Fibroblast of skin of left biceps (primary cell): ENCODE measurements around the gene ZNF536.

Experiments used
- DNase-seq, 2 experiments: peaks; one replicate each; pipeline ENCODE4 v3.0.0-alpha.2; 2013; ENCODE audit warnings: low read depth in 2 of 2

Gene ZNF536

DNA sequence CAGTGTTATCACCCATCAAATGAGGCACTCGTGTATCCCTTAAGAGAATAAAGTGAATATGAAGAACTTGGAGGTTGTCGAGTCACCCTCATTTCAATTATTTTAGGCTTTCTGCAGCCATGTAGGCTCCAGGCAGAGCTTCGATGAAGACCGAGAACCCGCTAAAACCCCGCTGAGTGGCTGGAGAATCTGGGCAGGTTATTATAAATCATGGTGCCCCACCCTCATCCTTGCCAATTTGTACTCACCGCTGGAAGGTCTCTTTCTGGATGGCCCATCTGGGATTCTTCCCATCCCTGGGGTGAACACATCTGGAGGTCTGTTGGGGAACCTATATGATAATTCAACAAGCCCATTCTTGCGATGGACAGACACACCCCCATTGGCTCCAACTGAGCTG lies 190.8 kb downstream of the ZNF536 start:
- no peak for DNase-seq

DNA sequence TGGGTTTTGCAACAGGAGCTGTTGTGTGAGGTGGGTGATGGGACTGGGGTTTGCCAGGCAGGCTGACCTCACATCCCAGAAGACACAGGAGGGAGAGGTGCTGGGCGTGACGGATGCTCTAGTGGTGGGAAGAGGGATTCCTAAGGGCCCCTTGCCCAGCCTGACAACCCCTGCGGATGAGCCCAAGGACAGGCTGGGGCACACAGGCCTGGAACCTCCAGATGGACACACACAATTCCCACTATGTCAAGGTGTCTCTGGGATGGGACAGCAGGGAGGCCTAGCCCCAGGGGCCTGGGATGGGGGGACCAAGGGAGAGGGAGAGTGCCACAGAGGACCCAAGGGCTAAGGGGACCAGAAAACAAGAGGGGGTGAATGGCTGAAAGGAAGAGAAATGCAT lies 191.5 kb downstream of the ZNF536 start:
- no peak for DNase-seq

DNA sequence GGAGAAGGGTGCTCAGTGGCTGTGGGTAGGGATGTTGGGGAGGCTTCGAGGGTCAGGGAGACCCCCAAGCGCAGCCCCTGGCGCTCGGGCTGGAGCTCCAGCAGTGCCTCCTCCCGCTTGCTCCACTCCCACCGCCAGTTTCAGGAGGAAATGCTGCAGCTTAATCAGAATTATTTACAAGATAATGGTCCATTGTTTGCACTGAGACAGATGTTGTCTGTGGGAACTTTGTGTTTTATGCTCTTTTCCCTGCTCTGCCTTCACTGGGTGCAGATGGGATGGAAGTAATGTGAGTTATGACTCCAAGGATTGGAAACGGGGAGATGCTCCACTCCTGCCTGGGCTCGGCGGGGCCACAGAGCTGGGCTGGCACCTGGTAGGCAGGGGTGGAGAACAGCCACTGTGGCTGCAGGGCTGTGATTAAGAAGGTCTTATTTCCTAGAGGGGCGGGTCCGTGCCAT lies 192.4 kb downstream of the ZNF536 start:
- DNase-seq, result no peak

DNA sequence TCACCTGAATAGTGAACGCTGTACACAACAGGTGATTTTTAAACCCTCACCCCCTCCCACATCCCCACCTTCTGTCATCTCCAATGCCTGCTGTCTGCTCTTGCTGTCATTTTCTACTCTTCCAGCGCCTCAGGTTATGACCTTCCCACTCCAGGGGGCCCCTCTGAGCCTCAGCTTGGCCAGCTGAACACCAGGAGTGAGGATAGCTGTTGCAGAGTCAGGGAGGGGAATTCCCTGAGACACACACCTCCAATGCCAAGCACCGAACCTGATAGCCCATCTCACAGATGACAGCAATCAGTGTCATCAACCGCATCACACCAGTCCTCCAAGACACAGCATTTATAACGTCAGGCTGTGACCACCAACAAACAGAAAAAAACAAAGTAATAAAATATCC lies 193.5 kb downstream of the ZNF536 start:
- no peak for DNase-seq

DNA sequence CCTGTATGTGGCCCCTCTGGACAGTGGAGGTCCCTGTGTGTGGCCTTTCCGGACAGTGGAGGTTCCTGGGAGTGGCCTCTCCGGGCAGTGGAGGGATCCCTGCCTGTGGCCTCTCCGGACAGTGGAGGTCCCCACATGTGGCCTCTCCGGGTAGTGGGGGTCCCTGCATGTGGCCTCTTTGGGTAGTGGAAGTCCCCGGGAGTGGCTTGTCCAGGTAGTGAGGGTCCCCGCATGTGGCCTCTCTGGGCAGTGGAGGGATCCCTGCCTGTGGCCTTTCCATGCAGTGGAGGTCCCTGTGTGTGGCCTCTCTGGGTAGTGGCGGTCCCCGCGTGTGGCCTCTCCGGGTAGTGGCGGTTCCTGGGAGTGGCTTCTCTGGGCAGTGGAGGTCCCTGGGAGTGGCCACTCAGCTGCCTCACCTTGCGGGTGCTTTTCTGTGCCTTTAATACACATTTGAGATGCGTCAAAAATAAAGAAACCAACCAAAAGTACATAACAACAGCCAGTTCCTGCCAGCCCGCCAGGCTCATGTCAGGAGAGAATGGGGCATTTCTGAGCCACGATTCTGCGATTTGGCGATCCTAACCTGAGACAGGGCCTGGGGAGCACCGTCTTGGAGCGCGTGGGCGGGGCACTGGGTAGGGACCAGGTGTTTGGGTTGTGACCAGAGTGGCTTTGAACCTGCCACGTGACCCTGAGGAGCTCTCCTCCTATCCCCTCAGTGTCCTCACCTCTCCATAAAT lies 194.7 kb downstream of the ZNF536 start:
- DNase-seq, result no peak

DNA sequence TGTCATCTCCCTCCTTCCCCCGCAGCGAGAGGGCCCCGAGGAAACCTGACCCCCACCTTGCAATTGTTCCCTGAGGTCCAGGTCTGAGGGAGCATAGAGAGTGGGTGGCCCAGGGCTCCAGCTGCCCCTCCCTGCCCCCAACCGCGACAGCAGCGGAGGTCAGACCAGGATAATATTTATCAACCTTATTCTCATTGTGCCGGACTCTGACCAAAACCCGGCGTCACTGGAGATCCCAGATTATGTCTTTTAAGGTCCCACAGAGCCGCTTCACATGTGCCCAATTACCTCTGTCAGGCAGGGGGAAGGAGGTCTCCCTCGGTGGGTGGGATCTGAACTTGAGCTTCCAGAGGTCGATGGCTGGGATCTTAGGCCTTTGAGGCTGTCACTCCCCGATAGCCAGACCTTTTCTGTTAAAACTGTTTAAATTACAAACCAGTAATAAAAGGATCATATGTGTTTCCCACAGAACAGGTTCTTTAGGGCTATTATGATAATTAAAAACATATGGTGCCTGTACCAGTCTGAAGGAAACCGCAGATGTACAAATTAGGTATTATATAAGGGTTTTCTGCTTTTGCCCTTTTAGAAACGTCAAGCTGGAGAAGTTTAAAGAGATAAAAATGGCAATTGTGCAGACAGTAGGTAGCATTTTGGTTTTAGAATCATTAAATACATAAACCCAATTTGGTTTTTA lies 195.5 kb downstream of the ZNF536 start:
- DNase-seq, result no peak

DNA sequence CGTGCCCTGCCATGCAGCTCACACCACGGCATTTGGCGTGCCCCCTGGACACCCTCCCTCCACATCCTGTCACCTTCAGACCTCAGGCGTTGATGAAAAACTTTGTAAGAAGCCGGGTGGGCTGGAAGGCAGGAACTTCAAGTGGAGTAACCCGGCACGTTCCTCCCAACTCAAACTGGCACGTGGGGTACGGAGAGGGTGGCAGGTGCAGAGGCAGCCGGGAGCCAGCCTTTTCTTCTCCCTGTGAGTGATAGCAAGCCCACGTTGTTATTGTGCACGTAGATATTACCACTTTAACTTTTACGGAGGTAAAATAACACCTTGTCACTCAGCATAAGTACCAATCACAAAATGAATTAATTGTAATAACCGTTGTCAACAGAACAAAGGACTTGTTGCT lies 198.0 kb downstream of the ZNF536 start:
- DNase-seq, result no peak

DNA sequence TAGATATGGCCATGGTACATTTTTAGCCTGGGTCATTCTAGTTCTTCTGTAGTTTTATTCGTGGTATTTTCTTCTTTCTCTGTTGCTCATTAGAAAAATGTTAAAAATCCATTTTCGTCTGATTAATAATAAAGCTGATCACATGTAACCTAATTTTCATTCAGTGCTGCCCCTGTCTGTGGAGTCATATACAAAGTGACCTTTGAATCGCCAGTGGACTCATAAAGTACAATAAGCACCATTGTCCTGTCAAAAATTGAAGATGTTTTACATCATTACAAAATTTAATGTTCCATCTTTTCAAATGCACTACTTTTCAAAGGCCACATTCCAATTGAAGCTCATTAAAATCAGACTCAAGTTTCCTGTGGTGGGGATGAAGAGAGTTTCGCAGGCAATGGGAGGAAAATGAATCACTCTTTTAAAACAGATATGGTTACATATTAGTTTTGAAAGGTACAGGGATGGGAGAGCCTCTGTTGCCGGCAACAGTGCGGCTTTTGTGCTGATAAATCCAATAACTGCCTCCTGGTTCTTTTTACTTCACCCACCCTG lies 205.4 kb downstream of the ZNF536 start:
- no peak for DNase-seq

DNA sequence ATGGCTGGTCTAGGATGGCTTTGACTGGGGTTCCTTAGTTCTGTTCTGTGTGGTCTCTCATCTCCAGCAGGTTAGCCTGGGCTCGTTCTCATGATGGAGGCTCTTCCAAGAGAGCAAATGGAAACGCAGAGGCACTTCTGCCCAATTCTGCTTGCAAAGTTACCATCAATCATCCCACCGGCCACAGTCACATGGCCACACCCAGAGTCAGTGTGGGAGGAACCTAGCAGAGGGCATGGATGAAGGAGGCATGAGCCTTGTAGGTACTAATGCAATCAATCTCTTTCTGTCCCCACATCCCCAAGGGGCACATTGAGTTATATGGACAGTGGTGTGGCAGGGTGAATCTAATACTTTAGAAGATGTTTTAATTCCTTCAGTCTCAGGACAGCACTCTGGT lies 207.2 kb downstream of the ZNF536 start:
- DNase-seq, result no peak

DNA sequence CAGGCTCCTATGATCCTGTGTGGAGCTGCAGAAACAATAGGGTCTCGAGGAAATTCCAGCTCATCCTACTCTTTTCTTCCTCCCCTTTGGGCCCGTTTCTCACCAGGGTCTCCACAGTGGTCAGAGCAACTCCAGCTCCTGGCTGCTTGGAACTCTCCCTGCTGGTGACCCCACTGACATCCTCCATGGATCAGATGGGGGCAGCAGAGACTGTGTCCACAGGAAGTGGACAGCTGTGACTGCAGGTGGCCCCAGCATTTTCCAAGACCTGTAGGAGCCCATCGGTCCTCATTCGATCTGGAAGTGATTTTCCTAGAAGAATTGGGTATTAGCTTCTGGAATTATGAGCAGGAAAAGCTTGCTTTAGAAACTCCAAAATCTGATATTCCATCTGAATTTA lies 208.5 kb downstream of the ZNF536 start:
- no peak for DNase-seq

DNA sequence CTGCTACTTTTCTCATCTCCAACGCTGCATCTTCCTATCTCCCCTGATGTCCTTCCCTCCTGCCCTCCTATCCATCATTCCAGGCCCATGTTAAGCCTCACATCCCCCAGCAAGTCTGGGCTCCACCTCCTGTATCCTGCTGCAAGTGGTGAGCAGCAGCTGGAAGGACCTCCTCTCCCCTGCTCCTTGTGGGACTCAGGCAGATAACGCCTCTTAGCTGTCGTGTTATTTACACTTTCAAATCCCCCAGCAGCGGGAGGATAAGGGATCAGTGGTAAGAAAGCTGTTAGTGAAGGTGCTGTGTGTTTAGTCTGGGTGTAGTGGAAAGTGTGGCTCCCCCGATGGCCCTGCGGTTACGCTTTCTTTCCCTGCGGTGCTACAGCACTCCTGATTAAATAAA lies 211.9 kb downstream of the ZNF536 start:
- DNase-seq, result no peak

DNA sequence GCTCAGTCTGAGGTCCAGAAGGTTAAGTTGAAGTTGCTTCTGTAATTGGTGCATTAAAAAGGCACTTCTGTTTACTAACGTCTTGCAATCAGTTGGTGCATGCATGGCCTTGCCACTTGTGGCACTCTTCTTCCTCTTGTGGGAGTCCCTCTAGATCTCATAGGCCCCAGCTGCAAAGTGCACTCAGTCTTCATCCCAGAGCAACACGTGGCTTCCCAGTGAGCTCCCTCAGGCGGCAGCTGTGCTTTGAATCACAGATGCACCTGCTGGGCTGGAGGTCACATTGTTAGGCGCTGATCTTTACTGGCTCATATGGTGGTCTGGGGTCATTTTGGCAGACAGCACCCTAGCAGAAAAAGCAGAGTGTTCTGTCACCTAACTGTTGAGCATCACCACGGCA lies 215.7 kb downstream of the ZNF536 start:
- DNase-seq, result no peak

DNA sequence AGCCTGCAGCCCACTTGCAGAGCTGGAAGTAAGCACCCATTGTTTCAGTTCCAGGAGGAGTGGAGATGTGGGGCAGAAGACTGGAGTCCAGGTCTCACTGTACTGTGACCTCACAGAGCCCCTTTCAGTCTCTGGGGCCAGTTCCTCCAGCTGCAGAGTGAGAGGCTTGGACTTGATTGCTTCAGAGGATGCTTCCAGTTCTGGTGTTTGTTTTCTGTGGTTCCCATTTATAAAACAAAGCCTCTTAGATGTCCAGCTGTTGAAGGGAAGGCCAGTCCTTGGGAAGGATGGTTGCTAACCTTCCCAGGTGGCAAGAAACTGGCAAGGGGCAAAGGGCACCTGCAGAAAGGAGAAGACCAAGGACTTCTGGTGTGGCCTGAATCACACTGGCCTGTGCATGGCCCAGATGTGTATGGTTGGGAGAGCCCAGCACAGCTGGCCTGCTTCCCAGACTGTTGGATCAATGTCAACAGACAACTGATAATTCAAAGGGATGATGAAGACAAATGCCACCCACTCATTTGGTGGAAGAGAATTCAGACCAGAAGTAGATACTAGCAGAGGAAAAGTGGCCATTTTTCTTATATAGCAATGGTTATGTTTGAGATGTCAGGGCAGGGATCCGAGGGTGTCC lies 218.5 kb downstream of the ZNF536 start:
- no peak for DNase-seq

DNA sequence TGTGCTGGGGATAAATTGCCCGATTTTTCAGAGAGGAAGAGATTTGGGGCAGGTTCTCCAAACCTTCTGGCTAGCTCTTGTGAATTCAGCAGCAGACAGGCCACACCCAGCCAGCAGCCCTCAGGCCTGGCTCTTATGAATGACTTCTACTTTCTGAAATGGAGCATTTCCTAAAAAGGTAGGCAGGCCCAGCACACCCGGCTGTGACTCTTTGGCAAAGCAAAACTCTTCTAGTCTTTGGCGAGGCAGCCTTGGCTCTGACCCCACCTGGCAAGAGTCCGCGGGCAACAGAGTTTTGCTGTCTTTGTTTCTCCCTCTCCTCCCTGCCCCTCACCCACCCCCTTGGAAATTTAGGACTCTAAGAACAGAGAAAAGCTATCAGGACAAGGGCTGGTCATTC lies 221.2 kb downstream of the ZNF536 start:
- no peak for DNase-seq

DNA sequence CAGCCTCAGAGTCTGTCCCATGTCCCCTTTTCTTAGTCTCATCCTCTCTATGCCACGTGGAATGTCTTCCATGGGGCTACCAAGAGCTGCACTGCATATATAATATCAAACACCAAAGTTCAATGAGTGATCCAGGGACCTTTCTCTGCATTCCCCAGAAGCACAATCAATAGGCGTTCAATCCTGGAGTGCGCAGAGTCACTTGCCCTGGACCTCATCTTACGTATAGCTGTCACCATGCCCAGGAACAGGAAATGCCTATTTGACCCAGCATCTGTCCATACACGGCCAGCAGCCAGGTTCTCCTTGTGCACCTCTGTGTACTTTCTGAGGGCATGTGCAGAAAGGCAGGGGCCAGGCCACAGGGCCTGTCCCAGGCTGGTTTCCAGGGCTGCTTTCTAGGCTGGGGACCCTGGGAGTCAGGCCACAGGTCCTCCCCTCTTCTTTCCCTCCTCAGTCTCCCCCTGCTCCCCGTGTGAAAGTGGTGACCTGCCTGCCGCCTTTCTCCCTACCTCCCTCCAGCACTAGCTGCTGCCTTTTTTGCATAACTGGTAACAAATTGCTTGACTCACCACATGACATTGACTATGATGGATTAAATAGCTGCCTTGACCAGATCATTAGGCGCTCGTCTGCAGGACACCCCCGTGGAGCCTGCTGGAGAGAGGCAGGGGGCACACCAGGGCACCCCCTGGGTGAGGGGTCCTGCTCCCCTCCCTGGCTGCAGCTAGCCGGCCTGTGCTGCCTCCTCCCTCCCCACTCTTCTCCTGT lies 222.0 kb downstream of the ZNF536 start:
- DNase-seq, result no peak

DNA sequence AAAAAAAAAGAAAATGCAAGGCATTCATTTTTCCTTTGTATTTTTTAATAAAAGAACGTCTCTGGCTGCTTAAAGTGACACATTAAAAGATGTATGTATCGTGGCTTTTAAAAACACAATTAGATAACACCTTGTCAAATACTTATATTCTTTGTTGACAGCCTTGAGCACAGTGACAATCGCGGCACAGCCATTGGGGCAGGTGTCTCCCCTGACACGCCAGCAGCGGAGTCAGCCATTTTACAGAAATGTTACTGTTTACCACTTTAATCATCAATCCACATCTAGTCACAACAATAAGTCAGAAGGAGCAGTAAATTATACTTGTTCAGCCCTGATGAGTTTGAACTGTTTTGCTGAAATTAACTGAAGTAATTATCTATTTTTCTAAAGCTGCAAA lies 224.1 kb downstream of the ZNF536 start:
- DNase-seq, result no peak

DNA sequence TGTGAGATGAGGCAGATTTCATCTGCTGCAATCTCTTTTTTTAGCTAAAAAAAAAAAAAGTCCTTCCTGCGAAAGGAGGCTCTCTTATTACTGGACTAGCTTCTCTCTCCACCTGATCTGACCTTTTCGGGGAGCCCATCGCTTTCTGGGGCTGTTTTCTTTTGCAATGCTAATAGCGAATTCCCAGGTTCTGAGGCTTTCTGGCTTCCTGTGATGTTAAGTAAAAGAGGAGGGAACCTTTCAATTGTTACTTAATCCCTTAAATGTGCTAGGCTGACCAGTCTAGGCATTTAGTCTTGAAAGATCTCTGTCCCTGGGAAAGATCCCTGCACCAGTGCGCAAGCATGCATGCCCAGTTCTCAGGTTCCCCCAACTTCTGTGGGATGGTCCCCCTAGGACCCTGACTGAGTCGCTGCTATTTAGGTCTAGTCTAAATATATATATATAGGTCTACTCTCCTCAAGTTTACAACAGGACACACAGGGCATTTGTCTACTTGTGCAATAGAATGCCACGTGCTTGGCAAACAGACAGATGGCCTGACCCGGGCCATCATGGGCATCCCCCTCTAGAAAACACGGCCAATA lies 224.7 kb downstream of the ZNF536 start:
- DNase-seq, result no peak

DNA sequence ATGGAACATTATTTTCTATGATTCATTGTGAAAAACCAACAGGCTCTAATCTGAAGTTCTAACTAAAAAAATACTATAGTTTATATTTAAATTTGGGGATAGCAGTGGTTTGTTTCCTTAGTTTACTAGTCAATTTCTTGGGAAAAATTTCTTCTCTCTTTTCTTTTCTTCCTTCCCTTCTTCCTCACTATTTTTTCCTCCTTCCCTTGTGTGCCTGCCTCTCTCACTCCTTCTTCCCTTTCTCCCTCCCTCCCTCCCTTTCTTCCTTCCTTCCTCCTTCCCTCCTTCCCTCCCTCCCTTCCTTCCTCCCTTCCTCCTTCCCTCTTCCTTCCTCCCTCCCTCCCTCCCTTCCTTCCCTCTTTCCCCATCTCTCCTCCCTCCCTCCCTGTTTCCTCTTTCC lies 226.5 kb downstream of the ZNF536 start:
- DNase-seq, result no peak

DNA sequence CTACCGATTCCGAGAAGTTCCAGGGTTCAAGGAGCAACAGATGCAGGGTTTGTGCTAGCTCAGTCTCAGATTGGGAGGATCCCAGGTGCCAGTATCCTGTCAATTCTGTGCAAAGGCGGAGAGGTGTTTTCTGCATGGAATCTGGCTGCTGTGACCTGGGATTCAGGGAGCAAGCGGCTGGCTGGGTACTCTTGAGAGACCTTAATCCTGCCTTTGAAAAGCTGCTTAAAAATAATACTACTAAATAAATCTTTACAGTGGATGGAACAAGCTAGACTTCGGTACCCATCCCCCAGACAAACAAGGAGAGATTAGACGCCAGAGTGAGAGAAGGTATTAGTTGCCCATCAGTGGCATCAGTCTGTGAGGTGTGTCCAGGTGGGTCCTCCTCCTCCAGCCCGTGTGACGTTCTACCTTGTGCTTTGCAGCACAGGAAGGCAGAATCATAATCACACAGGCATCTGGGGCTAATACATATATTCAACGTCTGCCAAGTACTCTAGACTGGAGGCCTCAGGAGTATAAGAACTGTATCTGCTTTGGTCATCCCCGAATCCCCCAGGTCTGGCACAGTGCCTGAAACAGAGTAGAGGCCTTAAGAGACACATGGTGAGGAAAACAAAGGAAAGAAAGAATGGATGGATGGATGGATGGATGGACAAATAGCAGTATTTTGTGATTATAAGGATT lies 230.6 kb downstream of the ZNF536 start:
- DNase-seq, result no peak

DNA sequence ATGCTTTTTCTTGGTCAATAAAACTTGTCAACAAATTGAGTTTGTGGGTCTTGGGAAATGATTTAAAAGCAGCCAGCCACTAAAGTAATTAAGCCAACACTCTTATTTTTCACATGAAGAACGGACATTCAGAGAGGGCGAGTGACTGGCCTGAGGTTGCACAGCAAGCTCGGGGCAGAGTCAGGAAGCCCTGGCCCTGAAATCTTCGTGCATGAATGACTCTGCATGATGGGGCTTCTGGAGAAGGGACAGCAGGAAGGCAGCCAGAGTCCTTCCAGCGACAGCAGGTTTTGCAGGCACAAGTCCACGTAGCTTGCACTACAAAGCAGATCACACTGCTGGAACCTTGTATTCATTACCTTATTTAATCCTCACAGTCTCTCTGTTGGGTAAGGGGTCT lies 232.5 kb downstream of the ZNF536 start:
- DNase-seq, result no peak

DNA sequence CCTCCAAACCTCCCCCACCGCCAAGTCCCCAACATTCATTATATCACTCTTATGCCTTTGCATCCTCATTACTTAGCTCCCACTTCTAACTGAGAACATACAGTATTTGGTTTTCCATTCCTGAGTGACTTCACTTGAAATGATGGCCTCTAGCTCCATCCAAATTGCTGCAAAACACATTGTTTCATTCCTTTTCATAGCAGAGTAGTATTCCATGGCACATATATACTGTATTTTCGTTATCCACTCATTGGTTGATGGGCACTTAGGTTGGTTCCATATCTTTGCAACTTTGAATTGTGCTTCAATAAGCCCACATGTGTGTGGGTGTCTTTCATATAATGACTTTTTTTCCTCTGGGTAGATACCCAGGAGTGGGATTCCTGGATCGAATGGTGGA lies 233.1 kb downstream of the ZNF536 start:
- DNase-seq, result no peak
